ENCODE data around the gene C19orf12. TPM values are rescaled to one million over a fixed set of nuclear protein-coding genes. Genes with fewer than 3 reads are reported as not detected.
"Not testable (repeated sequence)": the region's sequence is repeated elsewhere in the genome, so short reads cannot be mapped to it uniquely, and the experiment has no call there.

The C19orf12 gene
- total RNA-seq, 4 donors from 2014 or later = 8.5 to 35.0 (median 31.5) TPM

GRCh38 chr19:29715701-29716581 is 880 bp upstream of the C19orf12 start:
- peaks cover 0 to 6% of the 10 kb centered on the region in 2 donors for H3K4me1 ChIP-seq
- intact Hi-C loops (cut with DNase I; ENCODE audit: low total_unique reads) = loop anchor here (5.0 kb wide), 1 partner anchor 104 kb away; no protein-coding TSS in a partner anchor
- TF ChIP-seq CTCF (IDR thresholded peaks at IDR 0.05) (no peak), POLR2A (IDR thresholded peaks at IDR 0.05) (no peak)
- no peaks in the 10 kb centered on the region for H3K27me3 ChIP-seq
- H3K4me3 ChIP-seq = peak overlapping the region; percentile 52 to 92
- no peak for DNase-seq
- H3K9me3 ChIP-seq = no peaks in the 10 kb centered on the region
- H3K36me3 ChIP-seq = no peaks in the 10 kb centered on the region
- peak overlapping the region; percentile 88 to 92 for H3K27ac ChIP-seq

GRCh38 chr19:29714371-29714952 is 599 bp downstream of the C19orf12 start:
- H3K27ac ChIP-seq = peak overlapping the region; percentile 88 to 92
- intact Hi-C loops (cut with DNase I; ENCODE audit: low total_unique reads) = no loop called here
- H3K27me3 ChIP-seq = no peaks in the 10 kb centered on the region
- peaks cover 0 to 6% of the 10 kb centered on the region in 2 donors for H3K4me1 ChIP-seq
- DNase-seq = no peak
- TF ChIP-seq CTCF (IDR thresholded peaks at IDR 0.05) = no peak
- TF ChIP-seq POLR2A (IDR thresholded peaks at IDR 0.05) = no peak
- peak overlapping the region; percentile 52 to 92 for H3K4me3 ChIP-seq
- H3K36me3 ChIP-seq = no peaks in the 10 kb centered on the region
- no peaks in the 10 kb centered on the region for H3K9me3 ChIP-seq

GRCh38 chr19:29712744-29713516 is 2.1 kb downstream of the C19orf12 start:
- Histone ChIP-seq H3K9me3 (no peaks in the 10 kb centered on the region), H3K4me3 (no peak overlapping the region), H3K27me3 (no peaks in the 10 kb centered on the region), H3K4me1 (peaks cover 0 to 6% of the 10 kb centered on the region in 2 donors), H3K27ac (no peak overlapping the region), H3K36me3 (no peaks in the 10 kb centered on the region)
- intact Hi-C loops (cut with DNase I; ENCODE audit: low total_unique reads) = no loop called here
- DNase-seq = no peak
- TF ChIP-seq CTCF (IDR thresholded peaks at IDR 0.05) (no peak), POLR2A (IDR thresholded peaks at IDR 0.05) (no peak)

- Histone ChIP-seq H3K4me1 (peaks cover 0 to 6% of the 10 kb centered on the region in 2 donors), H3K27ac (no peak overlapping the region), H3K4me3 (no peak overlapping the region), H3K9me3 (no peaks in the 10 kb centered on the region), H3K27me3 (no peaks in the 10 kb centered on the region), H3K36me3 (no peaks in the 10 kb centered on the region)
- intact Hi-C loops (cut with DNase I; ENCODE audit: low total_unique reads) = no loop called here
- no peak for TF ChIP-seq POLR2A (IDR thresholded peaks at IDR 0.05)
- TF ChIP-seq CTCF (IDR thresholded peaks at IDR 0.05) = no peak
- DNase-seq = no peak
Observed at GRCh38 chr19:29711584-29712132, 3.4 kb downstream of the C19orf12 start.

GRCh38 chr19:29709440-29709798 is 5.6 kb downstream of the C19orf12 start:
- not testable (repeated sequence) for DNase-seq

More at GRCh38 chr19:29709440-29709798, 5.6 kb downstream of the C19orf12 start:
- H3K4me1 ChIP-seq; H3K27me3 ChIP-seq; H3K4me3 ChIP-seq; H3K27ac ChIP-seq; intact Hi-C loops (cut with DNase I; ENCODE audit: low total_unique reads); H3K36me3 ChIP-seq; H3K9me3 ChIP-seq: not testable (repeated sequence)
